Measurements from ENCODE around the gene MBNL1. TPM values are rescaled to one million over a fixed set of nuclear protein-coding genes. Genes with fewer than 3 reads are reported as not detected.
"Not testable (repeated sequence)": the region's sequence is repeated elsewhere in the genome, so short reads cannot be mapped to it uniquely, and the experiment has no call there.

Gene MBNL1
- total and polyA plus RNA-seq, 2 of the 13 experiments (the other 11 are each of a cell fraction or from before 2014, with no cell fraction given) = 27.1 to 55.4 TPM

DNA sequence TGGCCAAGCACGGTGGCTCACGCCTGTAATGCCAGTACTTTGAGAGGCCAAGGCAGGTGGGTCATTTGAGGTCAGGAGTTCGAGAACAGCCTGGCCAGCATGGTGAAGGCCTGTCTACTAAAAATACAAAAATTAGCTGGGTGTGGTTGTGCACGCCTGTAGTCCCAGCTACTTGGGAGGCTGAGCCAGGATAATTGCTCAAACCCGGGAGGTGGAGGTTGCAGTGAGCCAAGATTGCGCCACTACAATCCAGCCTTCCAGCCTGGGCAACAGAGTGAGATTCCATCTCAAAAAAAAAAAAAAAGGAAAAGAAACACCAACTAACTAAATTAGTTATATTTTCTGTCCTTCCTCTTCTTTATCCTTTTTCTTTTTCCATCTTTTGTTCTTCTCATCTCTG lies 68.6 kb downstream of the MBNL1 start:
- H2AFZ ChIP-seq (ENCODE audit: low read length); in situ Hi-C loops (cut with HindIII; ENCODE audit: extremely low pct_ligation_motif_present, low pct_unique_long_range_greater_than_20kb); BruUV-seq (replicated peaks); H3K4me1 ChIP-seq (ENCODE audit: insufficient read depth, low read length); H3K27ac ChIP-seq (ENCODE audit: extremely low read length, insufficient read depth, low read length); H3K27me3 ChIP-seq (ENCODE audit: control insufficient read depth in 1 of 2, insufficient read depth in 2 of 2, low read length in 2 of 2); H3K9ac ChIP-seq (ENCODE audit: insufficient read depth, low read depth, low read length); POLR2A ChIA-PET; CTCF ChIA-PET (ENCODE audit: low intra/inter-chr PET ratio, low total read pairs); ATAC-seq; H3K9me3 ChIP-seq (ENCODE audit: low read length); DNase-seq (ENCODE audit: low spot score); H3K4me3 ChIP-seq (replicated peaks in 1 of 3; ENCODE audit: insufficient read depth in 1 of 3, low read depth in 2 of 3, low read length in 3 of 3); H3K4me2 ChIP-seq (ENCODE audit: low read depth, low read length); FAIRE-seq; H4K20me1 ChIP-seq (ENCODE audit: insufficient read depth, low read length); intact Hi-C loops (cut with micrococcal nuclease; ENCODE audit: unreplicated experiment): not testable (repeated sequence)
- Histone ChIP-seq H3K79me2 (ENCODE audit: insufficient read depth, low read length) (peaks cover 17% of the 10 kb centered on the region), H3K36me3 (replicated peaks in 1 of 2; ENCODE audit: control insufficient read depth in 1 of 2, insufficient read depth in 2 of 2, low read length in 2 of 2) (peaks cover 7 to 16% of the 10 kb centered on the region in 2 experiments)
- 97% methylated on average over 6 of the region's 6 CpGs for WGBS (ENCODE audit: low lambda C conversion rate)

DNA sequence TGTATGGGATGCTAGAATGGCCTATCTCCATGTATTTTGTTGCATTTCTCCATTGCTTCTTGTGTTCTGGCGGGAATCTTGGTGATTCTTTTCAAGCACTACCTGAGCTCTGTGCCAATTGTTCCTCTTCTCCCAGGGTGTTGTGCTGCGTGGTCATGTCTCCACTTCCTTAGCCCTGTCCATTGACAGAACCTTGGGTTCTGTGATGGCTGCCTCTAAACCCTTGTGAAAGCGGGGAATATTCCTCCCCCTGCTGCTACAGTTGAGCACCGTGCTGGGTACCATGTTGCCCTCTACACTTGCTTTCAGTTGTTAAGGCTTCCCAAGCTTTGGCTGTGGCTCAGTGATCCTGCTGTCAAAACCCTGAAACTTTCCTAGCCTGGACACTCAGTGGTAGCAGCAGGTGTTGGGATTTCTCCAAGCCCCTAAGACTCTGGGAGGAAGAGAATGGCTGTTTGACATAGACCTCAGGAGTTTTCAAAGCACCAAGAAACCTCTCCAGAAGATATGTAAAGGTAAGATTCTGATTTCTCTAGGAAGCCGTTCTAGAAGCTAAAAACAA lies 69.5 kb downstream of the MBNL1 start:
- BruUV-seq (replicated peaks) = no TSS peak
- DNase-seq (ENCODE audit: low spot score) (no peak), FAIRE-seq (no peak), ATAC-seq (no peak)
- H3K4me2 ChIP-seq (ENCODE audit: low read depth, low read length) = no peak overlapping the region
- H3K79me2 ChIP-seq (ENCODE audit: insufficient read depth, low read length) = peaks cover 15% of the 10 kb centered on the region
- 99% methylated on average over 5 of the region's 5 CpGs for WGBS (ENCODE audit: low lambda C conversion rate)
- intact Hi-C loops (cut with micrococcal nuclease; ENCODE audit: unreplicated experiment) = no loop called here
- in situ Hi-C loops (cut with HindIII; ENCODE audit: extremely low pct_ligation_motif_present, low pct_unique_long_range_greater_than_20kb) = no loop called here
- CTCF ChIA-PET (ENCODE audit: low intra/inter-chr PET ratio, low total read pairs) = no interaction called here
- H3K27ac ChIP-seq (ENCODE audit: extremely low read length, insufficient read depth, low read length) = no peak overlapping the region
- no peak overlapping the region for H2AFZ ChIP-seq (ENCODE audit: low read length)
- no peaks in the 10 kb centered on the region for H3K9me3 ChIP-seq (ENCODE audit: low read length)
- H3K36me3 ChIP-seq (replicated peaks in 1 of 2; ENCODE audit: control insufficient read depth in 1 of 2, insufficient read depth in 2 of 2, low read length in 2 of 2) = peaks cover 9 to 16% of the 10 kb centered on the region in 2 experiments
- no peak overlapping the region for H3K9ac ChIP-seq (ENCODE audit: insufficient read depth, low read depth, low read length)
- TF ChIP-seq, protein P1, sequence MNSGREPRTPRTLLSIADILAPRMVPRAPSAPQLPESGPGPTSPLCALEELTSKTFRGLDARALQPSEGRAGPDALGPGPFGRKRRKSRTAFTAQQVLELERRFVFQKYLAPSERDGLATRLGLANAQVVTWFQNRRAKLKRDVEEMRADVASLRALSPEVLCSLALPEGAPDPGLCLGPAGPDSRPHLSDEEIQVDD (CRISPR knock-in tag; IDR thresholded peaks at IDR 0.05; ENCODE audit: borderline replicate concordance) = no peak
- TF ChIP-seq ZNF383 (CRISPR knock-in tag; IDR thresholded peaks at IDR 0.05; ENCODE audit: borderline replicate concordance) = no peak
- TF ChIP-seq ZNF558 (CRISPR knock-in tag; IDR thresholded peaks at IDR 0.05; ENCODE audit: borderline replicate concordance) = no peak
- no peak for TF ChIP-seq ZSCAN31 (CRISPR knock-in tag; IDR thresholded peaks at IDR 0.05; ENCODE audit: low read depth)
- no peak for TF ChIP-seq REPIN1 (CRISPR knock-in tag; IDR thresholded peaks at IDR 0.05; ENCODE audit: borderline replicate concordance, low read depth)
- TF ChIP-seq KDM5B (CRISPR knock-in tag; IDR thresholded peaks at IDR 0.05; ENCODE audit: borderline replicate concordance) = no peak
- TF ChIP-seq RAD51 (IDR thresholded peaks at IDR 0.05; ENCODE audit: borderline replicate concordance) = no peak
- TF ChIP-seq, protein P2, sequence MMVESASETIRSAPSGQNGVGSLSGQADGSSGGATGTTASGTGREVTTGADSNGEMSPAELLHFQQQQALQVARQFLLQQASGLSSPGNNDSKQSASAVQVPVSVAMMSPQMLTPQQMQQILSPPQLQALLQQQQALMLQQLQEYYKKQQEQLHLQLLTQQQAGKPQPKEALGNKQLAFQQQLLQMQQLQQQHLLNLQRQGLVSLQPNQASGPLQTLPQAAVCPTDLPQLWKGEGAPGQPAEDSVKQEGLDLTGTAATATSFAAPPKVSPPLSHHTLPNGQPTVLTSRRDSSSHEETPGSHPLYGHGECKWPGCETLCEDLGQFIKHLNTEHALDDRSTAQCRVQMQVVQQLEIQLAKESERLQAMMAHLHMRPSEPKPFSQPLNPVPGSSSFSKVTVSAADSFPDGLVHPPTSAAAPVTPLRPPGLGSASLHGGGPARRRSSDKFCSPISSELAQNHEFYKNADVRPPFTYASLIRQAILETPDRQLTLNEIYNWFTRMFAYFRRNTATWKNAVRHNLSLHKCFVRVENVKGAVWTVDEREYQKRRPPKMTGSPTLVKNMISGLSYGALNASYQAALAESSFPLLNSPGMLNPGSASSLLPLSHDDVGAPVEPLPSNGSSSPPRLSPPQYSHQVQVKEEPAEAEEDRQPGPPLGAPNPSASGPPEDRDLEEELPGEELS (CRISPR knock-in tag; IDR thresholded peaks at IDR 0.05) = no peak
- TF ChIP-seq THYN1 (CRISPR knock-in tag; IDR thresholded peaks at IDR 0.05; ENCODE audit: borderline replicate concordance, low read depth) = no peak
- TF ChIP-seq GPN1 (CRISPR knock-in tag; IDR thresholded peaks at IDR 0.05; ENCODE audit: borderline replicate concordance) = no peak
- TF ChIP-seq XBP1 (CRISPR knock-in tag; IDR thresholded peaks at IDR 0.05) = no peak
- H4K20me1 ChIP-seq (ENCODE audit: insufficient read depth, low read length) = no peaks in the 10 kb centered on the region; the same call in 1 of the 2 replicates
- POLR2A ChIA-PET = no interaction called here
- no peak overlapping the region for H3K4me3 ChIP-seq (replicated peaks in 1 of 3; ENCODE audit: insufficient read depth in 1 of 3, low read depth in 2 of 3, low read length in 3 of 3)
- no peaks in the 10 kb centered on the region for H3K27me3 ChIP-seq (ENCODE audit: control insufficient read depth in 1 of 2, insufficient read depth in 2 of 2, low read length in 2 of 2)
- H3K4me1 ChIP-seq (ENCODE audit: insufficient read depth, low read length) = no peaks in the 10 kb centered on the region
